Endothelial cell of hepatic sinusoid (primary cell): ENCODE measurements around the gene NUP62.
"Not testable (repeated sequence)": the region's sequence is repeated elsewhere in the genome, so short reads cannot be mapped to it uniquely, and the experiment has no call there.

ENCODE experiments used
- in situ Hi-C: cut with HindIII; loops from 2 replicates; pipeline ENCODE4 v1.10.0; 2017; ENCODE audit warnings: low sequenced_read_pairs

Gene NUP62

DNA sequence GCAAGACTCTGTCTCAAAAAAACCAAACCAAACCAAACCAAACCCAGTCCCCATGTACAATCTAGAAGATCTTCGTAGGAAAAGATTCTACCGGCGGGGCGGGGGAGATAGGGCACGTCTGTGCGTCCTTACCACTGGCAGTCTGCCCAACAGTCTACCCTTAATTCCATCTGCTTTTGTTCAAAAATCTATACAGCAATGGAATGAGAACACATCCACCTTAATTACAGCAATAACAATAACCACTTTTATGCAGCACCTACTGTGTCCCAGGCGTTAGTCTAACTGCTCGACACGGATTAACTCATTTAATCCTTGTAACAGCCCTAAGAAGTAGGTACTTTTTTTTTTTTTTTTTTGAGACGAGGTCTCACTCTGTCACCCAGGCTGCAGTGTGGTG is 2.8 kb downstream of the NUP62 start:
- in situ Hi-C loops = no loop called here

DNA sequence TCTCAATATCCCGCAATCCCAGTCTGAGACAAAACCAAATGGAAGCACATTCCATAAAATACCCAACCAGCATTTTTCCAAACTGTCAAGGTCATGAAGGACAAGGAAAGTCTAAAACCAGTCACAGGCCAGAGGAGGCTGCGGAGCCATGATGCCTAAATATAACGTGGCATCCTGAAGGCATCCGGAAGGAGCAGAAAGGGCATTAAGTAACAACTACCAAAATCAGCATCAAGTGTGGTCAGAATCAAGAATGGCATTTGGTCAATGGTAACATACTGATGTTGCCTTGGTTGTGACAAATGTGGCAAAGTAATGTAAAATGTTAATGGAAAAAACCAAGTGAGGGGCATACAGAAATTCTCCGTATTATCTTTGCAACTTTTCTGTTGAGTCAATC is 3.8 kb downstream of the NUP62 start:
- in situ Hi-C loops = no loop called here

DNA sequence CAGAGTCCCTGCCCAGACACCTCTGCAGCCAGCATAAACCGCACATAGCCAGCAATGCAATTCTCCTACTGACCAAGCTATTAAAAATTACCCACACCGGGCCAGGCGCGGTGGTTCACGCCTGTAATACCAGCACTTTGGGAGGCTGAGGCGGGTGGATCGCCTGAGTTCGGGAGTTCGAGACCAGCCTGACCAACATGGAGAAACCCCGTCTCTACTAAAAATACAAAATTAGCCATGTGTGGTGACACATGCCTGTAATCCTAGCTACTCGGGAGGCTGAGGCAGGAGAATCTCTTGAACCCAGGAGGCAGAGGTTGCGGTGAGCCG is 4.5 kb downstream of the NUP62 start:
- in situ Hi-C loops = not testable (repeated sequence)

DNA sequence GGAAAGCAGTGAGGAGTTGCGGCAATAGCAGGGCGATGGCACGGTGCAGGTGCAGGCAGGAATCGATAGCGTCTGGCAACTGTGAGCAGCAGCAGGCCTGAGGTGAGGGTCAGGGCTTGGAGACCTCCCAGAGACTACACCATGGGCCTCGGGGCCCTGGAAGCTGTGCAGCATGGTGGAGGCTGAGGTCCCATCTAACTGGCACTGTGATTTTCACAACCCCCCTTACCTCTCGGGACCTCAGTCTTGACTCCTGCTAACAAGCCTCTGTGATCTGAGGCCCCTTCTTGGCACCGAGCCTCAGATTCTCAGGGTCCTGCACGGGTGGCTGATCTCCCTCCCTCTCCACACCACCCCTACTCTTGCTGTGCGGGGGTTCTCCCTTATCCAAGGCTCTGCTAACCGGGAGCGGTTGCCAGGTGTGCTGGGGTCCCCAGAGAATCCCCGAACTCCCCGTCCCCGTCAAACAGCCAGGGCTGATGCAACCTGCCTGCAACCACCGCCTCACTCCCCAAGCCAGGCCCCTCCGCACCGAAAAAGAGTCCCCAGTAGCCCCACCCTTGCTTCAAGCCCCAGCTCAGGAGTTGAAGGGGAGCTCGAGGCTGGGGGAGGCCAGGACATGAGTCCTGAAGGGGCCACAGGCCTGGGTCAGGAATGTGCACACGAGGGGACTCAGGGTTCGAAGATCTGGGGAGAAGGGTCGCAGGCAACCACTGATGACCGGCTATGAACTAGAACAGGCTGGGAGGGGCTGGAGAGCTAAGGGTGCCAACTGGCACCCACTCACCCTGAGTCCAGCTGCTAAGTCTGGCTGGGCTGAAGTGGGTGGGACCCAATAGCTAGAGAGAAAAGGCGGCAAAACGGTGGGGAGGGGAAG is 5.1 kb downstream of the NUP62 start:
- in situ Hi-C loops = no loop called here

DNA sequence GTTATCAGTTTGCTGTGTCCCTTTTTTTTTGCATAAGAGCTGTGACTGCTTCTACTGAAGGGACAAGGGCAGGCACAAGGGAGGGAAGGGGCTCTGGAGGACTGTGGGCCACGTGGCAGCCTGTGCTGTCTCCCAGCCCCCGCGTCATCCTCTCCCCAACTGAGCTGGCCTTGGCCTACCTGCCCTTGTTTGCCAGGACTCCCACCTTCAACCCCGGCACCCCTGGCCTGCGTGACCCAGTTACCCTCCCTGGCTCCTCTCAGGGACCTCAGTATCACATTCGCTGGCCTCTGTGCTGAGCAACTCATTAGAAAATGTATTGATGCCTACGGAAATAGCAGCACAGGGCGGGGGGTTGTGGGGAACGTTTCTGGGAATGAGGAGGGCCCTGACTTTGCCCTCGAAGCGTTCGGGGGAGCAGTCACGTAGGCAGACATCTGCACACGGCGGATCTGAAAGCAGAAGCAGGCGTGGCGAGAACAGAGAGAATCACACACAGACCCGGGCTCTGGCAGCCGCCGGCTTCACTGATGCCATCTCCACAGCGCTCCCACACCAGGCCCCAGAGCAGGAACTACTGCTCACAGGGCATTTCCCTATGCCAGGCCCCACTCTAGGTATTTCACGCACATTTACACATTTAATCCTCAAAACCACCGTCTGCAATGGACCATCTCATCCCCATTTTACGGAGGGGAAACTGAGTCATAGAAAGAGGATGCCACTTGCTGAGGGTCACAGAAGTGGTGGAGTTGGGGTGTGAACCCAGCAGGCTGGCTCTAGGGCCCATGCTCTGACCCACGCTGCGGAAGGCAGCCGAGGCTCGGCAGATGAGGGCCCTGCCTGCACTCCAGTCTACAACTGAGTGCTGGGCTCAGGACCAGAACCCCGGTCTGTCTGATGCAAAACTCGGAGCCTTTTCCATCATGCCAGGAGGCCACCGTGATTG is 6.0 kb downstream of the NUP62 start:
- in situ Hi-C loops = no loop called here

DNA sequence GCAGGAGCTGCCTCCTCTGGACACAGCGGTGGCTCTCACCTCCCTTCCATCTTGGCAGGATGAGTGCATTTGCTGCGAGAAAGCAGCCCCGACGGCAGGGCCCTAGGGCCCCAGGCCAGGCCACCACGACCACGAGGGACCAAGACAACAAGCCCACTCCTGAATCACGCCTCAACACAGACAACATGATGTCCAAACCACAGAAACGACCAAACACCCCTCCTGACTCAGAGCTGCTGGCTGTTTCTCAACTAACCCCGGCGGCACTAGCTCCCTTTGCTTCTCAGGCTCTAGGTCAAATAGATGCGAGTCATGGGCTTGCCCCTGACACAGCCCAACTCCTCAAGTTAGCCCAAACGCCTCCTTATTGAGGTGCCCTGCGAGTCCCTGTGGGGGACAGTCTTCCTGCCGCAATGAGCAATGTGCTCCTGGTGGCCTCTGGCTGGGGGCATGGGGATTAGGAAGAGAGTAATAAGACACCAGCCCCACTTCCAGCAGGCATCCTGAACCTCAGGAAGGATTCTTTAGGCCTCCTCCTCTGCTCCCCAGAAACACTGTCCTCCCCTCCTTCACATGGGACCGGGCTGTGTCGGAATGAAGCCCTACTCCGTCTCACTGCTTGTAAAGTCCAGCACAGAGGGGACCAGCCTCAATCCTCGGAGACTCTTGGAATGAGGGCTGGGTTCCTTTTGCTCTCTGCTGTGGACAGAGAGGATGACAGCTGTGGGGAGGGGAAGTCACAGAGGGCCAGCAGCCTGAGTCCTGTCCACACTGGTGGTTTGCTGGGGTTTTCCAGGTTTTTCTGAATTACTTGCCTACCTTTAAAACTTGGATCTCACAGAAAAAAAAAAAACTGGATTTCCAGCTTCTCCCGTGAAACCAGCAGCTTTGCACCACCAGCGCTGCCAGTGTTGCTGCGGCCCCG is 7.2 kb downstream of the NUP62 start:
- in situ Hi-C loops = no loop called here

DNA sequence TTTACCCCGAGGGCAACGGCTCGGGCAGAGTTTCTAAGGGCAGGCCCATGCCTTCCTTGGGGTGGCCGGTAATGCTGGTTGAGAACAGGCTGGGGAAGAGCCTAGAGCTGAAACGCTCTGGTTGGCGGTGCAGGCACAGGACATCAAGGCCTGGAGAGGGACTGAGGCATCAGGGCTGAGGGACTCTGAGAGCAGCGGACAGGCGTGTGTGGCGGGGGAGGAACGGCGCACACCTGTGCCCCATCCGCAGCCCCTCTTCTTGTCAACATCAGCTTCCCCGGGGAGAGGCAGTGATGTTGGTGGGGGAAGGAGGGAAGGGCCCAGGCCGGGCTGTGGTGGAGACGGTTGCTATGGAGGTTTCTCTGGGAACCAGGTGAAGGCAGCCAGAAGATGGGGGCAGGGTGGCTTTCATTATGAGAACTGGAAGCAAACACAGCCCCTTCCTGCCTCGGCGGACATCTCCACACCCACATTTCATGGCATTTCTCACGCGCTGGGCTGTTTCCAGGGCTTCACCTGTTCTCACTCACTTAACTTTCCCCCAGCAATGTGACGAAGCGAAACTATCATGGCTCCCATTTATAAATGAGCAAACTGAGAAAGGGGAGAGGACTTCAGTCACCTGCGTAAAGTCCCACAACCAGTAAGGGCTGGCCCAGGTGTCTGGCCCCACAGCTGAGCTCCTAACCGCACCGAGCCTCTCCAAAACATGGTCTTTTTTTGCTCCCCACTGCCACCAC is 8.5 kb downstream of the NUP62 start:
- in situ Hi-C loops = no loop called here

DNA sequence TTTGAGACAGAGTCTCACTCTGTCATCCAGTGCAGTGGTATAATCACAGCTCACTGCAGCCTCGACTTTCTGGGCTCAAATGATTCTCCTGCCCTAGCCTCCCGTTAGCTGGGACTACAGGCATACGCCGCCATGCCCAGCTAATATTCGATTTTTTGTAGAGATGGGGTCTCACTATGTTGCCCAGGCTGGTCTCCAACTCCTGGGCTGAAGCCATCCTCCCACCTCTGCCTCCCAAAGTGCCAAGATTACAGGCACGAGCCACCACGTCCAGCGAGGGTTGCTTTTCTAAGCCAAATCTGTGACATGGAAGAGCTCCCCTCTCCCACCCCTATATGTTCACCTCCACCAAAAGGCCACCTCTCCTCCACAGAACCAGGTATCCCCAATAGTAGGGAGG is 11.2 kb downstream of the NUP62 start:
- in situ Hi-C loops = no loop called here

DNA sequence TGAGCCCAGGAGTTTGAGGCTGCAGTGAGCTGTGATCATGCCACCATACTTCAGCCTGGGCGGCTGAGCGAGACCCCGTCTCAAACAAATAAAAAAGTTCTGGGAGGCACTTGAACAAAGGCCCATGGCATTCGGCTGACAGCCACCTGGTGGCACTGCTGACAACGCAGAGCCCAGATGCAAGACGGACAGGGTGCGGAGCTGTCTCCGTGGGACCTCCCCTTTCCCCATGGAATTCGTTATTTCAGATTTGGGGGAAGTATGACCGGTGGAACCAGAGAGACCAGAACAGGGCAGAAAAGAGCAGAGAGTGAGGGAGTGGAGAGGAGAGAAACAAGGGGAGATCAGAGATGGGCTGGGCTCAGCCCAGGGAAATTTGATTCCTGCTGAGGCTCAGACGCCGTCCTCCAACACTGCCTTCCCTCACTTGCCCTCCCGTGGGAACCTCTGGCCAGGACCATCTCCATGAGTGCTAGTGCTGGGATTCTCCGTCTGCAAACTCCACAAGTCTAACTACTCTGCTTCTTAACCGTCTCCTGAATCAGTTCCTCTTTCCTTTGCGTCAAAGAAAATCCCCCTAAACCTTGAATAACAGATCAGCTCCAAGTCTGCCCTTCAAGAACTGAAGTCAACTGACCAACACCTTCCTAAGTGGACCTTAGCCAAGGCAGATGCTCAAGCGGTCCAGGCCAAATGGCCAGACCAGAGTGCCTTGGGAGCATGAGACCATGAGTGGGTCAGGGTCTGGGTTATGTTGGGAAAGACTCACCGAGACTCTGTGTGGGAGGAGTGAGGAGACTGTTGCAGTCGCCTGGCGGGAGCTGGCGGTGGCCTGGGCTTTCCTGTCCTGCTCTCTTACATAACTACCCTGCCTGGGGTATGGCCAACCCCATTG is 12.2 kb downstream of the NUP62 start:
- in situ Hi-C loops = no loop called here

DNA sequence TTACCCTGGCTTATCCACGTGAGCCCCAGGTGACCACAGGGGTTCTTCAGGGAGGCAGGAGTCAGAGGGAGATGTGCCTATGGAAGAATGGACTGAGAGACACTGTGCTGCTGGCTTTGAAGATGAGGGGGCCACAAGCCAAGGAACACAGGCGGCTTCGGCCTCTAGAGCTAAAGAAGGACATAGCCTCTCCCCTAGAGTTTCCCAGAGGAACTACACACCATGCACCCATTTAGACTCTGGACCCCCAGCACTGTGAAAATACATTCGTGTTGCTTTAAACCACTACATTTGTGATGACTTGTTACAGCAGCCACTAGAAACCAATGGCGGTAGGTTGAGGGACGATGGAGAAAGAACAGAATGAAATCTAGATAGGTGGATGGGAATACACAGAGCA is 14.0 kb downstream of the NUP62 start:
- in situ Hi-C loops = no loop called here

DNA sequence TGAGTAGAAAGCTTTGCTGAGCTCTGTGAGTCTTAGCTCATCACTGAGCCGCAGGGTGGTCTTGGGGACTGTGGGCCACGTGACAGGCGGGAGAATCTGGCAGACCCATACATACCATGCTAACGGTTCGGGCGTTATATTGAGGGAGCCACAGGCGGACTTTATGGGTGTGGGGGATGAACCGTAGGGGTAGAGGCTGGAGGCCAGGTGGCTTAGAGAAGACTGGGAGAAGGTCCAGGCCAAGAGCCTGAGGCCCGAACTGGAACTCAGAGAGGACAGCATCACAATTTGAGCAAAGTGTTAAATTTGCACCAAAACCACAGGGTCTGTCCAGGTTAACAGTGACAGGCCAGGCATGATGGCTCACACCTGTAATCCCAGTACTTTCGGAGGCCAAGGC is 15.6 kb downstream of the NUP62 start:
- in situ Hi-C loops = loop anchor here (5.0 kb wide), 1 partner anchor 81 kb away; no protein-coding TSS in a partner anchor

DNA sequence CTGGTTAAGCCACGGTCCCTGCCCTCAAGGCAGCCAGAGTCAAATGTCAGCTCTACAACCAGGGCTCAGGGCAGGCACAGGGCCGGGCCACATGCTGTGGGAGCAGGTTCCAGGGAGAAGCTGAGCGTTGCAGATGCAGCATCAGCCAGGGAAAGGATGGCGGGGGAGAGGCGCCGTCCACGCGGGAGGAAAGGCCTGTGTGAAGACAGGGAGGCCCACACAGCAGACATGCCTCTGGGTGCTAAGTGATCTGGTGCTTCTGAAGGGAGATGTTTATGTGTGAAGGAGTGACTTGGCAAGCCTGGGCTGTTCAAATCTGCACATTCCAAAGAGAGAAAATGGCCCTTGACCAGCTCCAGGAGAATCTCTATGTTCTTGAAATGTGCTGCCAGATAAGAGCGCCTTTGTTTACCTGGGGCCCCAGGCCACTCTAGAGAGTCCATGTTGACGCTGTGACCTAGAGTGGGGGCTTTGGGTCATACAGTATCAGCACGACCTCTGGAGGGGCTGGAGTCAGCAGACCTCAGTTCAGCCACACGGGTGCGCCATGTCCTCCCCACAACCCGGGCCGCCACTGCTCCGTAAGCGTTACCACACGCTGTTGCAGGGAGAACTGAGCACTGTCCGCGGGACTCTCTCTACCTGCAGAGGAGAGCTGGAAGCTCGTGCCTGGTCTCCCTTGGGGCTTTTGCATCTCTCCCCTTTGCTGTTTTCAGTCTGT is 16.2 kb downstream of the NUP62 start:
- in situ Hi-C loops = loop anchor here (5.0 kb wide), 1 partner anchor 81 kb away; no protein-coding TSS in a partner anchor

DNA sequence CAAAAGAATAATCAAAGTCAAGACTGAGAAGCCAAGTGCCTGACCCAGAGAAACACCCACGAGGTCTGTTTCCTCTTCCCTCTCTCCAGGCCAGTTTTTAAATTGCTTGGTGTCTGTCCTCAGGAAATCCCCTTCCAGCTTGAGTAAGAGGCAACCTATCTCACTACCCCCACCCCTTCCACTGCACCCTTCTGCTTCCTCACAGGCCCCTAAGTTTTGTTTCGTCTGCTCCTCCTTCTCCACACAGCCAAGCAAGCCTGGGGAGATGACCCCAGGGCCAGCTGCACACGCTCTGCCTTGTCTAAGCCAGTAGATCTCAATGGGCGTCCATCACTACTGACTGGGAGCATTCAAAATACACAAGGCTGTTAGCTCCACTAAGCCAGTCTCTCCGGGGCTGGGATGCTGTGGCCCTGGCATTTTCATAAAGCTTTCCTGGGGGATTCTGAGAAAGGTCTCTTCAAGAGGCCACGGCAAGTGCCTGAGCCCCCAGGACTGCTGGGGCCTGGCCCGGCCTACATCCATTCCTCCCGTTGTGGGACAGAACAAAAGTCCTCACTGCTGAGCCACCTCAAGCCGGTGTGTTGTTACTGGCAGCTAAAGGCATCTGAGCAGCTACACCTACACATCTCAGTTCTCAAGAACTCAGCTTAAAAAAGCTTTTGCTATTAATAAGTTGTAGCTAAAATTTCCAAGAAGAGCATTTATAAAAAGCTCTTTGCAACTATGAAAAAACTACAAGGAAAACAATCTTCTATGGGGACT is 17.7 kb downstream of the NUP62 start:
- in situ Hi-C loops = loop anchor here (5.0 kb wide), 1 partner anchor 79 kb away; no protein-coding TSS in a partner anchor

DNA sequence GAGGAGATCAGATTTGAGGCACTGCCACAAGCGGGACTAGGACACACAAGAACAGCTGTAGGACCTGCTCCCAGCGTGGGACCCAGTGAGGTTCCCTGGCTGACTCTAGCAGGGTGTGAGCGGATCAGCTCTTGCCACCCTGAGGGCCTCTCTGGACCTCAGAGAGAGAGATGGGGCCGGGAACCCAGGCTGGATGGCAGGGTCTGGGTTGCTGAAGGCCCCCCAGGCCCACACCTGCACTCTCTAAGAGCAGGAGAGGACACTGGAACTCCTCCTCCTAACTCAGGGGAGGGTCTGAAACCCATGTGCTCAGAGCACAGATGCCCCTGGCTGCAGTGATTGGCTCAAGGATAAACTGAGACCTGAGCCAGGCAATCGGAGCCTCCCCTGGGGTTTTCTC is 19.1 kb downstream of the NUP62 start:
- in situ Hi-C loops = loop anchor here (5.0 kb wide), 1 partner anchor 78 kb away; no protein-coding TSS in a partner anchor

DNA sequence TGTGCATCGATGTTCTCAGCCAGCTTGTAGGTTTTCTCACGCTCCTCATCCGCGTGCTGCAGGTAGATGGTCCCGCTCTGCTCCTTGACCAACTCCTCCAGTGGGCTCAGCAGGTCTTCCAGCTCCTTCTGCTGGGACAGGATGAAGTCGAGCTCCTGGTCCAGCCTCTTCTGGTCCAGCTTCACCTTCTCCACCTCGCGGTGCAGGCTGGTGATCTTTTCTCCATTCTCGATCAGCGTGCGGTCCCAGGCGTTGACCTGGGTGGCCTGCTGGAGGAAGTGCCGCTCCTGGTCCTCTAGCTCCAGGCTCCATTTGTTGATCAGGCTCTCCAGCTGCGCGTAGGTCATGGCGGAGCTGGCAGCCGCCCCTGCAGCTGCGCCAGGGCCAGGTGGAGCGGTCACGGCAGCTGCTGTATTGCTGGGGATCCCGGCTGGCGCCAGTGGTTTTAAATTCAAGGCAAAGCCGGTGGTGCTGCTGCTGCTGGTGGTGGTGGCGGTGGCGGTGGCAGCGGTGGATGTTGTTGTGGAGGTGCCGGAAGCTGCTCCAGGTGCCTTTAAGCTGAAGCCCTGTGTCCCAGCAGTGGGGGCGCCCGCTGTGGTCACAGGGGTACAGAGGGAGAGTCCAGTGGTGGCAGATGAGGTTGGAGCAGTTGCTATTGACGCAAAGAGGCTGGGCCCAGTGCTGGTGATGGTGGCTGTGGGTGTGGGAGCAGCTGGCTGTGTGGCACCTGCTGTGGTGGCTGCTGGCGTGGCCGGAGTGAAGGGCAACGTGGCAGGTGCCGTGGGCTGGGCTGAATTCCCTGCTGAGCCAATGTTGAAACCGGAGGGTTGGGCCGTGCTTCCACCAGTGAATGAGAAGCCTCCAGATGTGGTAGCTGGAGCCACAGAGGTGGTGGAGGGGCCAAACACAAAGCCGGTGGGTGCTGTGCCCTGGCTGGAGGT is 20.6 kb downstream of the NUP62 start:
- in situ Hi-C loops = no loop called here

DNA sequence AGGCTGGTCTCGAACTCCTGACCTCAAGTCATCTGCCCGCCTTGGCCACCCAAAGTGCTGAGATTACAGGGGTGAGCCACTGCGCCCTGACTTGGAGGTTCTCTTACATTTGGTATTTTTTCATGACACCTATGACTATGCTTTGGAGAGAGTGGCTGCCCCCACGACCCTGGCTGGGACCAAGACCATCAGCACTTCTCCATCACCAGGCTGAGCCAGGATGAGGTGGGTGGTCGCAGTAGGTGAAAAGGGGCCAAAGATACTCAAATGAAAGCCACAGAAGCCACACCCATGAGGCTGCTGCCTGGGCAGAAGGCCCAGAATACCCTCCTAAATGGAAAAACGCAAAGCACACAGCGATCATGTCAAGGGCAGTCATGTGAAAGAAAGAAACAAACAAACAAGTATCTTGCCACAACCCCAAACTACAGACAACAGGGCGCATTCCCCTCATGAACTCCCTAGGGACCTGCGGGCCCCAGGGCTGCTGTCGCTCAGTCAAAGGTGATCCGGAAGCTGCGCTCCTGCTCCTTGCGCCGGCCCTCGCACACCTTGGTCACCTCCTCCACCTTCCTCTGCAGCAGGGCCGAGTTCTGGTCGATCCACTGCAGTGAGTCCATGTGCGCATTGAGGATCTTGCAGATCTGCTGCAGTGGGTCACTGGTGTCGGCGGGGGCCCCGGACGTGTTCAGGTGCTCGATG is 21.4 kb downstream of the NUP62 start:
- in situ Hi-C loops = no loop called here
